Measurements from ENCODE around the gene IPO11.
"Not testable (repeated sequence)": the region's sequence is repeated elsewhere in the genome, so short reads cannot be mapped to it uniquely, and the experiment has no call there.

Gene IPO11

GRCh38 chr5:62450259-62450658 lies 37.7 kb downstream of the IPO11 start:
- no peak for DNase-seq

GRCh38 chr5:62457071-62457470 lies 44.5 kb downstream of the IPO11 start:
- no peak for DNase-seq

GRCh38 chr5:62460578-62460983 lies 48.0 kb downstream of the IPO11 start:
- DNase-seq = peak; percentile 14

GRCh38 chr5:62461561-62461960 lies 49.0 kb downstream of the IPO11 start:
- DNase-seq = no peak

- no peak for DNase-seq
Observed at GRCh38 chr5:62465985-62466925, 53.7 kb downstream of the IPO11 start.

- DNase-seq = no peak
Observed at GRCh38 chr5:62473209-62473608, 60.6 kb downstream of the IPO11 start.

- no peak for DNase-seq
Observed at GRCh38 chr5:62475072-62475471, 62.5 kb downstream of the IPO11 start.

GRCh38 chr5:62477801-62478200 lies 65.2 kb downstream of the IPO11 start:
- DNase-seq = no peak

- DNase-seq = no peak
Observed at GRCh38 chr5:62483556-62483955, 71.0 kb downstream of the IPO11 start.

- no peak for DNase-seq
Observed at GRCh38 chr5:62486672-62487071, 74.1 kb downstream of the IPO11 start.

- no peak for DNase-seq
Observed at GRCh38 chr5:62488531-62488930, 76.0 kb downstream of the IPO11 start.

- no peak for DNase-seq
Observed at GRCh38 chr5:62489471-62489870, 76.9 kb downstream of the IPO11 start.

- no peak for DNase-seq
Observed at GRCh38 chr5:62494772-62495171, 82.2 kb downstream of the IPO11 start.

GRCh38 chr5:62496876-62497275 lies 84.3 kb downstream of the IPO11 start:
- DNase-seq = no peak

- DNase-seq = no peak
Observed at GRCh38 chr5:62498961-62499360, 86.4 kb downstream of the IPO11 start.

GRCh38 chr5:62499756-62500155 lies 87.2 kb downstream of the IPO11 start:
- no peak for DNase-seq

- DNase-seq = no peak
Observed at GRCh38 chr5:62502456-62503101, 90.0 kb downstream of the IPO11 start.

GRCh38 chr5:62504129-62504528 lies 91.6 kb downstream of the IPO11 start:
- DNase-seq = no peak

- no peak for DNase-seq
Observed at GRCh38 chr5:62506659-62507460, 94.3 kb downstream of the IPO11 start.

GRCh38 chr5:62508760-62509159 lies 96.2 kb downstream of the IPO11 start:
- not testable (repeated sequence) for DNase-seq

GRCh38 chr5:62509806-62510205 lies 97.2 kb downstream of the IPO11 start:
- DNase-seq = no peak

GRCh38 chr5:62513085-62513484 lies 100.5 kb downstream of the IPO11 start:
- not testable (repeated sequence) for DNase-seq

- no peak for DNase-seq
Observed at GRCh38 chr5:62514510-62515119, 102.1 kb downstream of the IPO11 start.
